ENCODE data around the gene BARHL2.

BARHL2 gene

GRCh38 chr1:90708826-90709225 is 8.3 kb downstream of the BARHL2 start:
- no peak for DNase-seq

- no peak for DNase-seq
These were observed 8.8 kb downstream of the BARHL2 start for GRCh38 chr1:90708236-90708786.

GRCh38 chr1:90707363-90707710 is 9.8 kb downstream of the BARHL2 start:
- DNase-seq: no peak

- DNase-seq: no peak
These were observed 10.4 kb downstream of the BARHL2 start for GRCh38 chr1:90706437-90707362.

GRCh38 chr1:90705956-90706355 is 11.1 kb downstream of the BARHL2 start:
- no peak for DNase-seq

- DNase-seq: no peak
These were observed 12.3 kb downstream of the BARHL2 start for GRCh38 chr1:90704817-90705216.

- no peak for DNase-seq
These were observed 22.3 kb downstream of the BARHL2 start for GRCh38 chr1:90694846-90695245.

GRCh38 chr1:90687747-90688146 is 29.4 kb downstream of the BARHL2 start:
- no peak for DNase-seq

- DNase-seq: no peak
These were observed 41.8 kb downstream of the BARHL2 start for GRCh38 chr1:90675161-90675847.

GRCh38 chr1:90671741-90672140 is 45.4 kb downstream of the BARHL2 start:
- DNase-seq: no peak

GRCh38 chr1:90671251-90671650 is 45.9 kb downstream of the BARHL2 start:
- DNase-seq: no peak

Data from NCI-H1436 treated with DMSO at 0.1 percent for 48 hours (cell line).